Measurements from ENCODE around the gene OGT.

DNA sequence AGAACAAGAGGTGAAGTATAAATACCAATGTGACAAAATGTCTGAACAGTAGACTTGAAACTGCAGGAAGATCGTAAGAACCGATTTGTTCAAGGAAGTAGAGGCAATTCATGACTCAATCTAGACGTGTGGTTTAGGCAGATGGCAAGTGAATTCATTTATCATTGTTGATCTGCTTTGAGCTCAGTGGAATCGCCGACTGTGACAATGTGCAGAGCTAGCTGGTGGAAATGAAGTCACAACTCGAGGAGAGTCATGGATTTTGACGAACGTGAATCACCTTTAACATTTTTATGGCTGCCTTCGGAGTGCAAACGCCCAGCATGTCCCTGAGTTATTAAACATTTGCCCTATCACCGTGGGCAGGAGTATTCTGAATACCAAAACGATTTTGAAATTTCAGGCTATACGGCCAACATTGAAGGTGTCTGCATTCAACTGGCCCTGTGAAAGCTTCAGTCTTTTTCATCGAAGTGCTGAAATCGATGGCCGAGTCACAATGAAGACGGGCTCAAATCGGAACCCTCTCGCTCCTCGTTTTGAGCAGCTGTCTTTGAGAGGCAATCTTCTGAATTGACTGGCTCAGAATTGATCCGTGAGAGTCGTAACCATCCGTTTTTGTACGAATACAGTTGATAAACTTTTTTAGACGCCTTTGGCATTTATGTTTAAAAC, 689 bp upstream of the OGT start:
- TF ChIP-seq POLR2A (IDR thresholded peaks at IDR 0.05; ENCODE audit: borderline replicate concordance, extremely low read depth, insufficient read depth, insufficient read length) (no peak), EZH2phosphoT487 (IDR thresholded peaks at IDR 0.05; ENCODE audit: borderline replicate concordance) (no peak), EZH2 (IDR thresholded peaks at IDR 0.05) (no peak), POLR2AphosphoS5 (IDR thresholded peaks at IDR 0.05; ENCODE audit: low read depth, low read length) (no peak), TCF7L2 (IDR thresholded peaks at IDR 0.05; ENCODE audit: borderline replicate concordance, extremely low read depth, insufficient read depth, insufficient read length) (no peak), SP1 (IDR thresholded peaks at IDR 0.05; ENCODE audit: low read depth) (no peak)
- TF ChIP-seq, protein P1, sequence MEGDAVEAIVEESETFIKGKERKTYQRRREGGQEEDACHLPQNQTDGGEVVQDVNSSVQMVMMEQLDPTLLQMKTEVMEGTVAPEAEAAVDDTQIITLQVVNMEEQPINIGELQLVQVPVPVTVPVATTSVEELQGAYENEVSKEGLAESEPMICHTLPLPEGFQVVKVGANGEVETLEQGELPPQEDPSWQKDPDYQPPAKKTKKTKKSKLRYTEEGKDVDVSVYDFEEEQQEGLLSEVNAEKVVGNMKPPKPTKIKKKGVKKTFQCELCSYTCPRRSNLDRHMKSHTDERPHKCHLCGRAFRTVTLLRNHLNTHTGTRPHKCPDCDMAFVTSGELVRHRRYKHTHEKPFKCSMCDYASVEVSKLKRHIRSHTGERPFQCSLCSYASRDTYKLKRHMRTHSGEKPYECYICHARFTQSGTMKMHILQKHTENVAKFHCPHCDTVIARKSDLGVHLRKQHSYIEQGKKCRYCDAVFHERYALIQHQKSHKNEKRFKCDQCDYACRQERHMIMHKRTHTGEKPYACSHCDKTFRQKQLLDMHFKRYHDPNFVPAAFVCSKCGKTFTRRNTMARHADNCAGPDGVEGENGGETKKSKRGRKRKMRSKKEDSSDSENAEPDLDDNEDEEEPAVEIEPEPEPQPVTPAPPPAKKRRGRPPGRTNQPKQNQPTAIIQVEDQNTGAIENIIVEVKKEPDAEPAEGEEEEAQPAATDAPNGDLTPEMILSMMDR (IDR thresholded peaks at IDR 0.05 in 2 of 3, conservative IDR thresholded peaks at IDR 0.05 in 1 of 3; ENCODE audit: borderline replicate concordance in 1 of 3, insufficient read depth in 1 of 3, low read depth in 2 of 3, low read length in 2 of 3) = no peak

Data from HCT116 (cell line).